ENCODE measurements around the gene PCBP1.

PCBP1 gene

GRCh38 chr2:70069049-70069448 lies 18.2 kb upstream of the PCBP1 start:
- Histone ChIP-seq H3K9me3 (ENCODE audit: insufficient read depth, low read depth, low read length) (no peaks in the 10 kb centered on the region), H3K36me3 (ENCODE audit: insufficient read depth, low read length) (peaks cover 61% of the 10 kb centered on the region), H4K20me1 (ENCODE audit: insufficient read depth, low read length, poor library complexity, severe bottlenecking) (peaks cover 40% of the 10 kb centered on the region), H3K4me2 (ENCODE audit: low read depth, low read length, poor library complexity, severe bottlenecking) (no peak overlapping the region), H3F3A (ENCODE audit: low read depth) (peaks cover 8% of the 10 kb centered on the region; the same call in 1 of the 2 replicates), H3K27me3 (ENCODE audit: insufficient read depth, low read length, poor library complexity, severe bottlenecking) (no peaks in the 10 kb centered on the region), H2AFZ (ENCODE audit: low read length) (no peak overlapping the region), H3K9me2 (replicated peaks; ENCODE audit: low read depth, low read length) (no peaks in the 10 kb centered on the region), H3K79me2 (ENCODE audit: insufficient read depth, low read length) (peaks cover 74% of the 10 kb centered on the region), H3K9ac (ENCODE audit: low read depth, low read length, poor library complexity, severe bottlenecking) (peak overlapping the region; percentile 2), H3K4me3 (ENCODE audit: low read length, poor library complexity, severe bottlenecking) (no peak overlapping the region), H3K4me1 (ENCODE audit: insufficient read depth, low read length, poor library complexity, severe bottlenecking) (peaks cover 20% of the 10 kb centered on the region)
- no peak for TF ChIP-seq CTCF (conservative IDR thresholded peaks at IDR 0.05; ENCODE audit: low read length)
- TF ChIP-seq EZH2phosphoT487 (IDR thresholded peaks at IDR 0.05; ENCODE audit: borderline replicate concordance): no peak

GRCh38 chr2:70070542-70071268 lies 16.6 kb upstream of the PCBP1 start:
- peak overlapping the region; percentile 2 for H3K9ac ChIP-seq (ENCODE audit: low read depth, low read length, poor library complexity, severe bottlenecking)
- H3K4me2 ChIP-seq (ENCODE audit: low read depth, low read length, poor library complexity, severe bottlenecking): peak overlapping the region; percentile 15

GRCh38 chr2:70073493-70073892 lies 13.8 kb upstream of the PCBP1 start:
- Histone ChIP-seq H3K4me1 (ENCODE audit: insufficient read depth, low read length, poor library complexity, severe bottlenecking) (peaks cover 30% of the 10 kb centered on the region), H3K27me3 (ENCODE audit: insufficient read depth, low read length, poor library complexity, severe bottlenecking) (no peaks in the 10 kb centered on the region), H3K4me2 (ENCODE audit: low read depth, low read length, poor library complexity, severe bottlenecking) (no peak overlapping the region), H3K4me3 (ENCODE audit: low read length, poor library complexity, severe bottlenecking) (no peak overlapping the region), H4K20me1 (ENCODE audit: insufficient read depth, low read length, poor library complexity, severe bottlenecking) (peaks cover 40% of the 10 kb centered on the region), H3K9ac (ENCODE audit: low read depth, low read length, poor library complexity, severe bottlenecking) (no peak overlapping the region), H3K9me3 (ENCODE audit: insufficient read depth, low read depth, low read length) (no peaks in the 10 kb centered on the region), H3F3A (ENCODE audit: low read depth) (peaks cover 8% of the 10 kb centered on the region; the same call in 1 of the 2 replicates), H3K9me2 (replicated peaks; ENCODE audit: low read depth, low read length) (no peaks in the 10 kb centered on the region), H3K79me2 (ENCODE audit: insufficient read depth, low read length) (peaks cover 76% of the 10 kb centered on the region), H3K36me3 (ENCODE audit: insufficient read depth, low read length) (peaks cover 64% of the 10 kb centered on the region), H2AFZ (ENCODE audit: low read length) (no peak overlapping the region)
- no peak for TF ChIP-seq CTCF (conservative IDR thresholded peaks at IDR 0.05; ENCODE audit: low read length)
- TF ChIP-seq EZH2phosphoT487 (IDR thresholded peaks at IDR 0.05; ENCODE audit: borderline replicate concordance): no peak

More at GRCh38 chr2:70070542-70071268, 16.6 kb upstream of the PCBP1 start:
- H3F3A ChIP-seq (ENCODE audit: low read depth): peaks cover 8% of the 10 kb centered on the region; the same call in 1 of the 2 replicates
- H3K9me2 ChIP-seq (replicated peaks; ENCODE audit: low read depth, low read length): no peaks in the 10 kb centered on the region
- no peak overlapping the region for H2AFZ ChIP-seq (ENCODE audit: low read length)
- no peak overlapping the region for H3K4me3 ChIP-seq (ENCODE audit: low read length, poor library complexity, severe bottlenecking)
- TF ChIP-seq CTCF (conservative IDR thresholded peaks at IDR 0.05; ENCODE audit: low read length) (peak; percentile 82), EZH2phosphoT487 (IDR thresholded peaks at IDR 0.05; ENCODE audit: borderline replicate concordance) (no peak)
- H3K9me3 ChIP-seq (ENCODE audit: insufficient read depth, low read depth, low read length): no peaks in the 10 kb centered on the region
- peaks cover 73% of the 10 kb centered on the region for H3K79me2 ChIP-seq (ENCODE audit: insufficient read depth, low read length)
- peaks cover 20% of the 10 kb centered on the region for H3K4me1 ChIP-seq (ENCODE audit: insufficient read depth, low read length, poor library complexity, severe bottlenecking)
- H3K27me3 ChIP-seq (ENCODE audit: insufficient read depth, low read length, poor library complexity, severe bottlenecking): no peaks in the 10 kb centered on the region
- peaks cover 38% of the 10 kb centered on the region for H4K20me1 ChIP-seq (ENCODE audit: insufficient read depth, low read length, poor library complexity, severe bottlenecking)
- H3K36me3 ChIP-seq (ENCODE audit: insufficient read depth, low read length): peaks cover 61% of the 10 kb centered on the region
